Endothelial cell of umbilical vein (primary cell): ENCODE data around the gene IL23A.

Experiments
- CTCF ChIP-seq, 2 donors: IDR thresholded peaks; 1 replicate in 1 of 2; 2 replicates in 1 of 2; pipeline ENCODE4 v1.5.1; 2011; ENCODE audit warnings: low read length in 2 of 2, mild to moderate bottlenecking in 2 of 2, moderate library complexity in 2 of 2, control low read depth in 1 of 2, inconsistent platforms in 1 of 2, low read depth in 1 of 2; ENCODE audit not compliant: insufficient read depth in 1 of 2; ENCODE audit errors: extremely low read depth in 1 of 2
- MYC ChIP-seq: IDR thresholded peaks from one replicate; pipeline ENCODE4 v1.6.1; 2011; ENCODE audit warnings: mild to moderate bottlenecking, low read depth, low read length
- POLR2AphosphoS5 ChIP-seq: IDR thresholded peaks from 2 replicates; pipeline ENCODE4 v1.6.1; 2012; ENCODE audit warnings: low read depth, mild to moderate bottlenecking, control low read depth, low read length, moderate library complexity; ENCODE audit not compliant: insufficient read depth

GRCh38 chr12:56334490-56334793, 4.2 kb upstream of the IL23A start:
- TF ChIP-seq POLR2AphosphoS5 = peak; percentile 40
- no peak for TF ChIP-seq CTCF (IDR thresholded peaks at IDR 0.05; ENCODE audit: extremely low read depth in 1 of 2, insufficient read depth in 1 of 2, low read depth in 1 of 2, low read length in 2 of 2)
- no peak for TF ChIP-seq MYC
